IMR-90 (cell line): Measurements from ENCODE around the gene APOA4. TPM values are rescaled to one million over a fixed set of nuclear protein-coding genes. Genes with fewer than 3 reads are reported as not detected.

Experiments used
- ATAC-seq: fragments of 200-7000 bp; cut with Tn5 transposase; 2 replicates; pipeline ENCODE4 v1.9.1; 2020; ENCODE audit warnings: low read depth, mild to moderate bottlenecking, moderate library complexity
- BruUV-seq: library from RNA; stranded (reverse); fragments of 400-500 nt; replicated peaks from 2 replicates; lab custom pipeline; 2021; lab: Mats Ljungman, UMichigan
- CTCF ChIA-PET: fragments of 300-600 bp; formaldehyde crosslinking; extraction: SDS; loops from one replicate; lab custom pipeline; 2021; ENCODE audit warnings: antibody characterized with exemption; lab: Yijun Ruan, JAX
- POLR2A ChIA-PET: fragments of 300-600 bp; sonication (Branson Sonifier 250); formaldehyde crosslinking; loops from one replicate; lab custom pipeline; 2022; ENCODE audit warnings: antibody characterized with exemption; ENCODE audit not compliant: unreplicated experiment; lab: Charles Lee
- DNase-seq: peaks from one replicate; pipeline ENCODE4 v3.0.0; 2013
- H2AFZ ChIP-seq: replicated peaks from 2 replicates; pipeline ENCODE3; 2013; ENCODE audit warnings: low read length, mild to moderate bottlenecking; ENCODE audit not compliant: poor library complexity
- H2AK5ac ChIP-seq: 2 replicates; pipeline ENCODE4 v1.6.1; 2013; ENCODE audit warnings: low read depth, low read length, inconsistent platforms
- H2AK9ac ChIP-seq: replicated peaks from 2 replicates; pipeline ENCODE3; 2013; ENCODE audit warnings: mild to moderate bottlenecking, low read depth, low read length, moderate library complexity; ENCODE audit not compliant: poor library complexity
- H2BK120ac ChIP-seq: 2 replicates; pipeline ENCODE4 v1.6.1; 2013; ENCODE audit warnings: low read depth, low read length, inconsistent platforms
- H2BK15ac ChIP-seq: 3 replicates; pipeline ENCODE4 v1.6.1; 2013; ENCODE audit warnings: low read depth, low read length, inconsistent platforms
- H2BK20ac ChIP-seq: 2 replicates; pipeline ENCODE4 v1.6.1; 2013; ENCODE audit warnings: low read depth, mild to moderate bottlenecking, inconsistent platforms, low read length, moderate library complexity
- H2BK5ac ChIP-seq: 2 replicates; pipeline ENCODE4 v1.6.1; 2013; ENCODE audit warnings: mild to moderate bottlenecking, low read depth, low read length, inconsistent platforms; ENCODE audit not compliant: poor library complexity, severe bottlenecking
- H3K14ac ChIP-seq: replicated peaks from 2 replicates; pipeline ENCODE4 v1.6.1; 2013; ENCODE audit warnings: low read depth, low read length, inconsistent platforms
- H3K18ac ChIP-seq: 2 replicates; pipeline ENCODE4 v1.6.1; 2013; ENCODE audit warnings: low read depth, low read length, control low read depth
- H3K23ac ChIP-seq: 2 replicates; pipeline ENCODE4 v1.6.1; 2013; ENCODE audit warnings: low read depth, low read length, inconsistent platforms
- H3K27ac ChIP-seq: 2 replicates; pipeline ENCODE4 v1.5.1; 2013; ENCODE audit warnings: mild to moderate bottlenecking, control low read depth, low read length; ENCODE audit not compliant: insufficient read depth
- H3K27me3 ChIP-seq: 2 replicates; pipeline ENCODE4 v1.6.1; 2013; ENCODE audit warnings: low read length; ENCODE audit not compliant: control insufficient read depth, insufficient read depth
- H3K36me3 ChIP-seq: 2 replicates; pipeline ENCODE4 v1.6.1; 2013; ENCODE audit warnings: low read length, mixed read lengths; ENCODE audit not compliant: control insufficient read depth, insufficient read depth
- H3K4ac ChIP-seq: 2 replicates; pipeline ENCODE4 v1.6.1; 2013; ENCODE audit warnings: low read depth, low read length, inconsistent platforms
- H3K4me1 ChIP-seq: 2 replicates; pipeline ENCODE4 v1.6.1; 2013; ENCODE audit warnings: low read length, mixed read lengths; ENCODE audit not compliant: control insufficient read depth, insufficient read depth
- H3K4me2 ChIP-seq: 2 replicates; pipeline ENCODE4 v1.6.1; 2013; ENCODE audit warnings: low read depth, mild to moderate bottlenecking, control low read depth, low read length, moderate library complexity
- H3K4me3 ChIP-seq: 2 replicates; pipeline ENCODE4 v1.5.1; 2013; ENCODE audit warnings: low read depth, mild to moderate bottlenecking, control low read depth, low read length, moderate library complexity; ENCODE audit not compliant: insufficient read depth
- H3K56ac ChIP-seq: 2 replicates; pipeline ENCODE4 v1.6.1; 2013; ENCODE audit warnings: low read length, inconsistent platforms; ENCODE audit not compliant: insufficient read depth; ENCODE audit errors: extremely low read depth
- H3K79me1 ChIP-seq, 2 experiments: 2 replicates each; pipeline ENCODE4 v1.6.1; 2013; ENCODE audit warnings: low read length in 2 of 2, inconsistent platforms in 1 of 2, low read depth in 1 of 2
- H3K9ac ChIP-seq: 2 replicates; pipeline ENCODE4 v1.6.1; 2013; ENCODE audit warnings: low read depth, low read length, control low read depth
- H3K9me1 ChIP-seq: 2 replicates; pipeline ENCODE4 v1.6.1; 2013; ENCODE audit warnings: low read length, inconsistent platforms; ENCODE audit not compliant: insufficient read depth
- H3K9me3 ChIP-seq: 2 replicates; pipeline ENCODE4 v1.6.1; 2013; ENCODE audit warnings: low read length; ENCODE audit not compliant: control insufficient read depth, insufficient read depth
- H4K20me1 ChIP-seq: 2 replicates; pipeline ENCODE4 v1.6.1; 2013; ENCODE audit warnings: low read length, inconsistent platforms; ENCODE audit not compliant: insufficient read depth
- H4K5ac ChIP-seq: 2 replicates; pipeline ENCODE4 v1.6.1; 2013; ENCODE audit warnings: mild to moderate bottlenecking, low read depth, low read length, control low read depth
- H4K8ac ChIP-seq, 2 experiments: 2 replicates each; pipeline ENCODE4 v1.6.1; 2013; ENCODE audit warnings: low read depth in 2 of 2, low read length in 2 of 2, control low read depth in 1 of 2, inconsistent platforms in 1 of 2
- H4K91ac ChIP-seq: 2 replicates; pipeline ENCODE4 v1.6.1; 2013; ENCODE audit warnings: low read depth, low read length, inconsistent platforms; ENCODE audit not compliant: insufficient read depth
- BHLHE40 ChIP-seq: fragments of 150-350 bp; IDR thresholded peaks from 2 replicates; pipeline ENCODE4 v1.6.1; 2016; ENCODE audit warnings: mild to moderate bottlenecking, low read depth, low read length
- CHD1 ChIP-seq: IDR thresholded peaks from 2 replicates; pipeline ENCODE4 v1.6.1; 2012; ENCODE audit warnings: low read depth, low read length, improper control_type of control experiment
- MAFK ChIP-seq: IDR thresholded peaks from 2 replicates; pipeline ENCODE4 v1.6.1; 2012; ENCODE audit warnings: low read depth, low read length, improper control_type of control experiment
- MXI1 ChIP-seq: IDR thresholded peaks from 2 replicates; pipeline ENCODE4 v1.6.1; 2012; ENCODE audit warnings: low read depth, mild to moderate bottlenecking, low read length, moderate library complexity, borderline replicate concordance
- NFE2L2 ChIP-seq: fragments of 150-350 bp; IDR thresholded peaks from 2 replicates; pipeline ENCODE4 v1.6.1; 2016; ENCODE audit warnings: low read depth, mild to moderate bottlenecking, low read length
- RCOR1 ChIP-seq: IDR thresholded peaks from 2 replicates; pipeline ENCODE4 v1.6.1; 2012; ENCODE audit warnings: mild to moderate bottlenecking, low read length, improper control_type of control experiment; ENCODE audit not compliant: insufficient replicate concordance
- RFX5 ChIP-seq: IDR thresholded peaks from 2 replicates; pipeline ENCODE4 v1.8.0; 2012; ENCODE audit warnings: low read depth, mild to moderate bottlenecking, low read length, moderate library complexity
- SMC3 ChIP-seq: fragments of 150-350 bp; IDR thresholded peaks from 2 replicates; pipeline ENCODE4 v1.6.1; 2016; ENCODE audit warnings: low read depth, mild to moderate bottlenecking, antibody characterized with exemption, low read length, moderate library complexity
- WGBS, 2 experiments: methylation state at CpG; one replicate each; pipeline versions ENCODE4 v1.1.5 to v1.1.7; 2013; ENCODE audit warnings: missing lambda C conversion rate in 2 of 2; ENCODE audit not compliant: insufficient read length in 1 of 2; ENCODE audit errors: extremely low coverage in 2 of 2; 5-methylcytosine and 5-hydroxymethylcytosine counted together
- dilution Hi-C: fragments of 300-500 bp; cut with HindIII; formaldehyde crosslinking; loops from one replicate; pipeline ENCODE4 v1.14.3; 2018; ENCODE audit warnings: low sequenced_read_pairs; ENCODE audit not compliant: unreplicated experiment
- in situ Hi-C: fragments of 300-500 bp; cut with MboI; formaldehyde crosslinking; loops from 3 replicates; pipeline ENCODE4 v1.14.3; 2019; ENCODE audit warnings: low sequenced_read_pairs, inconsistent platforms, mixed read lengths
- intact Hi-C: fragments of 100-400 bp; cut with micrococcal nuclease; formaldehyde crosslinking; loops from 2 replicates; pipeline ENCODE4 v1.10.0; 2022
- polyA plus RNA-seq, 3 experiments: library from polyadenylated mRNA; depleted of rRNA; stranded (reverse); fragments of >200 nt; gene quantifications; 2 replicates each; pipeline ENCODE4 v1.2.3, GENCODE V29; 2012; ENCODE audit warnings: low replicate concordance in 1 of 3
- total RNA-seq: library from RNA; depleted of rRNA; stranded (reverse); fragments of >200 nt; gene quantifications from 2 replicates; pipeline ENCODE4 v1.2.3, GENCODE V29; 2012
- TF ChIP-seq, protein P1 (sequence below): fragments of 150-350 bp; IDR thresholded peaks from 2 replicates; pipeline ENCODE4 v1.6.1; 2016; ENCODE audit warnings: low read depth, mild to moderate bottlenecking, low read length, moderate library complexity, borderline replicate concordance
- TF ChIP-seq, protein P2 (sequence below): conservative IDR thresholded peaks from 2 replicates; pipeline ENCODE4 v1.5.1; 2012; ENCODE audit warnings: mild to moderate bottlenecking, low read depth, low read length, improper control_type of control experiment

The APOA4 gene
- total and polyA plus RNA-seq, 2 of the 4 experiments (the other 2 are of a cell fraction): not detected

DNA sequence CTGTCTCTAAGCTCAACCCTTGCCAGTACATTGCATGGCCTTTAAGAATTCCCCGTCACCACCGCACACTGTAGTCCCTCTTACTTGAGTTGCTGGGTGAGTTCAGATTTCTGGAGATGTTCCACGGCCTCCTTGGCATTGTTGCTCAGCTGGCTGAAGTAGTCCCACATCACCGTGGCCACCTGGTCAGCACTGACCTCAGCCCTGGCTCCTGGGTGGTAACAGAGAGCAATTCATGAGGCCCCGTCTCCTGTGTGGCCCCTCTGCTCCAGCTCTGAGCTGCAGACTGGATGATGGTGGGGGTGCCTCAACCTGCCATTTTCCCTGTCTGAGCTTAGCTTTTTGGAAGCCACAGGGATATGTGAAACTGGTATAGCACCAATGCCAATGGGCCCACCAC, 529 bp downstream of the APOA4 start:
- BruUV-seq: no TSS peak
- Histone ChIP-seq H3K4ac (no peak overlapping the region), H2BK15ac (no peak overlapping the region), H3K9me3 (no peaks in the 10 kb centered on the region), H3K56ac (no peak overlapping the region), H3K23ac (no peak overlapping the region), H2AK5ac (no peak overlapping the region), H4K20me1 (no peaks in the 10 kb centered on the region), H2AFZ (no peak overlapping the region), H3K4me1 (no peaks in the 10 kb centered on the region), H4K5ac (no peak overlapping the region), H4K8ac (no peak overlapping the region), H2BK120ac (no peak overlapping the region), H3K36me3 (no peaks in the 10 kb centered on the region), H2BK5ac (no peak overlapping the region), H3K27ac (no peak overlapping the region), H2BK20ac (no peak overlapping the region), H3K9me1 (no peaks in the 10 kb centered on the region), H3K27me3 (peaks cover 21% of the 10 kb centered on the region; the same call in 1 of the 2 replicates), H3K14ac (no peak overlapping the region), H3K18ac (no peak overlapping the region), H3K9ac (no peak overlapping the region), H3K4me2 (no peak overlapping the region), H2AK9ac (no peak overlapping the region), H3K4me3 (no peak overlapping the region), H4K91ac (no peak overlapping the region), H3K79me1 (no peaks in the 10 kb centered on the region)
- no peak for TF ChIP-seq MAFK
- no peak for TF ChIP-seq RFX5
- TF ChIP-seq CHD1: no peak
- no peak for TF ChIP-seq NFE2L2
- TF ChIP-seq, protein P1, sequence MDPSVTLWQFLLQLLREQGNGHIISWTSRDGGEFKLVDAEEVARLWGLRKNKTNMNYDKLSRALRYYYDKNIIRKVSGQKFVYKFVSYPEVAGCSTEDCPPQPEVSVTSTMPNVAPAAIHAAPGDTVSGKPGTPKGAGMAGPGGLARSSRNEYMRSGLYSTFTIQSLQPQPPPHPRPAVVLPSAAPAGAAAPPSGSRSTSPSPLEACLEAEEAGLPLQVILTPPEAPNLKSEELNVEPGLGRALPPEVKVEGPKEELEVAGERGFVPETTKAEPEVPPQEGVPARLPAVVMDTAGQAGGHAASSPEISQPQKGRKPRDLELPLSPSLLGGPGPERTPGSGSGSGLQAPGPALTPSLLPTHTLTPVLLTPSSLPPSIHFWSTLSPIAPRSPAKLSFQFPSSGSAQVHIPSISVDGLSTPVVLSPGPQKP: no peak
- no peak for TF ChIP-seq RCOR1
- TF ChIP-seq, protein P2, sequence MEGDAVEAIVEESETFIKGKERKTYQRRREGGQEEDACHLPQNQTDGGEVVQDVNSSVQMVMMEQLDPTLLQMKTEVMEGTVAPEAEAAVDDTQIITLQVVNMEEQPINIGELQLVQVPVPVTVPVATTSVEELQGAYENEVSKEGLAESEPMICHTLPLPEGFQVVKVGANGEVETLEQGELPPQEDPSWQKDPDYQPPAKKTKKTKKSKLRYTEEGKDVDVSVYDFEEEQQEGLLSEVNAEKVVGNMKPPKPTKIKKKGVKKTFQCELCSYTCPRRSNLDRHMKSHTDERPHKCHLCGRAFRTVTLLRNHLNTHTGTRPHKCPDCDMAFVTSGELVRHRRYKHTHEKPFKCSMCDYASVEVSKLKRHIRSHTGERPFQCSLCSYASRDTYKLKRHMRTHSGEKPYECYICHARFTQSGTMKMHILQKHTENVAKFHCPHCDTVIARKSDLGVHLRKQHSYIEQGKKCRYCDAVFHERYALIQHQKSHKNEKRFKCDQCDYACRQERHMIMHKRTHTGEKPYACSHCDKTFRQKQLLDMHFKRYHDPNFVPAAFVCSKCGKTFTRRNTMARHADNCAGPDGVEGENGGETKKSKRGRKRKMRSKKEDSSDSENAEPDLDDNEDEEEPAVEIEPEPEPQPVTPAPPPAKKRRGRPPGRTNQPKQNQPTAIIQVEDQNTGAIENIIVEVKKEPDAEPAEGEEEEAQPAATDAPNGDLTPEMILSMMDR: no peak
- TF ChIP-seq SMC3: no peak
- no peak for TF ChIP-seq BHLHE40
- no peak for TF ChIP-seq MXI1
- no peak for DNase-seq
- CTCF ChIA-PET: interaction anchor here (1.1 to 1.2 kb wide), 2 partner anchors 28 to 32 kb away, joined by 4 read pairs; no protein-coding TSS in a partner anchor
- in situ Hi-C loops (no loop called here), intact Hi-C loops (no loop called here), dilution Hi-C loops (no loop called here)
- ATAC-seq: no peak
- POLR2A ChIA-PET: no interaction called here
- no CpG with 5 or more reads among the region's 5 CpGs for WGBS, 2 experiments
